WTC11 (cell line): ENCODE results near the gene TLR7. TPM values are rescaled to one million over a fixed set of nuclear protein-coding genes. Genes with fewer than 3 reads are reported as not detected.

Source experiments
- ATAC-seq: fragments of 200-7000 bp; cut with Tn5 transposase; 2 replicates; pipeline ENCODE4 v1.10.0; 2021; ENCODE audit warnings: mild to moderate bottlenecking, moderate library complexity
- CTCF ChIA-PET: fragments of 300-600 bp; sonication (Branson Sonifier 250); formaldehyde crosslinking; loops from one replicate; lab custom pipeline; 2021; ENCODE audit warnings: antibody characterized with exemption; lab: Charles Lee
- POLR2A ChIA-PET: fragments of 350-600 bp; sonication (Branson Sonifier 250); formaldehyde crosslinking; loops from one replicate; lab custom pipeline; 2021; ENCODE audit warnings: antibody characterized with exemption; lab: Charles Lee
- DNase-seq: peaks from one replicate; pipeline ENCODE4 v3.0.0; 2021; ENCODE audit warnings: low spot score
- H3K27ac Mint-ChIP-seq: 2 replicates; pipeline ENCODE4 v1.8.0; 2021; ENCODE audit warnings: mixed read lengths
- H3K27me3 Mint-ChIP-seq: 2 replicates; pipeline ENCODE4 v1.8.0; 2021; ENCODE audit warnings: low read depth, mild to moderate bottlenecking, moderate library complexity, mixed read lengths
- H3K36me3 Mint-ChIP-seq: 2 replicates; pipeline ENCODE4 v1.8.0; 2021; ENCODE audit warnings: mixed read lengths
- H3K4me1 Mint-ChIP-seq: 2 replicates; pipeline ENCODE4 v1.8.0; 2022; ENCODE audit warnings: mixed read lengths
- H3K4me3 Mint-ChIP-seq: 2 replicates; pipeline ENCODE4 v1.8.0; 2021; ENCODE audit warnings: mild to moderate bottlenecking, moderate library complexity, mixed read lengths
- H3K9me3 Mint-ChIP-seq: 2 replicates; pipeline ENCODE4 v1.8.0; 2021; ENCODE audit warnings: mixed read lengths
- CREB1 ChIP-seq: sonication (generic); formaldehyde crosslinking; IDR thresholded peaks from 2 replicates; pipeline ENCODE4 v1.8.0; 2023; ENCODE audit warnings: mild to moderate bottlenecking, missing genetic modification reagents
- E2F1 ChIP-seq: sonication (generic); formaldehyde crosslinking; IDR thresholded peaks from 2 replicates; pipeline ENCODE4 v1.8.0; 2022; ENCODE audit warnings: mild to moderate bottlenecking, missing genetic modification reagents
- ETV6 ChIP-seq: sonication (generic); formaldehyde crosslinking; IDR thresholded peaks from 2 replicates; pipeline ENCODE4 v1.8.1; 2022; ENCODE audit warnings: mild to moderate bottlenecking, missing genetic modification reagents
- GRHL2 ChIP-seq: fragments of 250-450 bp; sonication (Bioruptor Pico); IDR thresholded peaks from 2 replicates; pipeline ENCODE4 v1.8.0; 2022; ENCODE audit warnings: mild to moderate bottlenecking, moderate library complexity; ENCODE audit not compliant: insufficient replicate concordance, severe bottlenecking
- GTF2I ChIP-seq: fragments of 250-450 bp; sonication (Bioruptor Pico); conservative IDR thresholded peaks from 2 replicates; pipeline ENCODE4 v1.4.0; 2021; ENCODE audit warnings: mild to moderate bottlenecking
- JUN ChIP-seq: sonication (generic); formaldehyde crosslinking; IDR thresholded peaks from 2 replicates; pipeline ENCODE4 v1.8.0; 2023; ENCODE audit warnings: mild to moderate bottlenecking, missing genetic modification reagents
- KAT7 ChIP-seq: sonication (generic); formaldehyde crosslinking; IDR thresholded peaks from 2 replicates; pipeline ENCODE4 v1.8.1; 2023; ENCODE audit warnings: missing genetic modification reagents, mild to moderate bottlenecking, borderline replicate concordance
- PRRX2 ChIP-seq: fragments of 250-450 bp; sonication (Bioruptor Pico); IDR thresholded peaks from 2 replicates; pipeline ENCODE4 v1.8.0; 2021; ENCODE audit warnings: mild to moderate bottlenecking
- SP1 ChIP-seq: sonication (generic); formaldehyde crosslinking; conservative IDR thresholded peaks from 2 replicates; pipeline ENCODE4 v1.8.1; 2022; ENCODE audit warnings: missing genetic modification reagents
- USF1 ChIP-seq: sonication (generic); formaldehyde crosslinking; IDR thresholded peaks from 2 replicates; pipeline ENCODE4 v1.8.0; 2022; ENCODE audit warnings: mild to moderate bottlenecking, missing genetic modification reagents
- ZBTB21 ChIP-seq: sonication (generic); formaldehyde crosslinking; IDR thresholded peaks from 2 replicates; pipeline ENCODE4 v1.8.1; 2023; ENCODE audit warnings: mild to moderate bottlenecking, missing genetic modification reagents, borderline replicate concordance
- ZNF138 ChIP-seq: sonication (generic); formaldehyde crosslinking; conservative IDR thresholded peaks from 2 replicates; pipeline ENCODE4 v1.8.1; 2022; ENCODE audit warnings: mild to moderate bottlenecking, moderate library complexity, missing genetic modification reagents
- ZNF416 ChIP-seq: fragments of 250-450 bp; sonication (Bioruptor Pico); IDR thresholded peaks from 2 replicates; pipeline ENCODE4 v1.9.0; 2021; ENCODE audit warnings: mild to moderate bottlenecking, inconsistent platforms
- ZNF671 ChIP-seq: fragments of 250-450 bp; sonication (Bioruptor Pico); IDR thresholded peaks from 2 replicates; pipeline ENCODE4 v1.8.0; 2021; ENCODE audit warnings: mild to moderate bottlenecking
- ZSCAN18 ChIP-seq: fragments of 250-450 bp; sonication (Bioruptor Pico); IDR thresholded peaks from 2 replicates; pipeline ENCODE4 v2.1.2; 2022; ENCODE audit warnings: mild to moderate bottlenecking, moderate library complexity
- total RNA-seq: library from RNA; stranded (reverse); gene quantifications from 3 replicates; pipeline ENCODE4 v1.2.3, GENCODE V29; 2021
- TF ChIP-seq, protein P1 (sequence below): fragments of 250-450 bp; sonication (Bioruptor Pico); conservative IDR thresholded peaks from 2 replicates; pipeline ENCODE4 v1.9.0; 2021; ENCODE audit warnings: mild to moderate bottlenecking
- TF ChIP-seq, protein P2 (sequence below): sonication (generic); formaldehyde crosslinking; IDR thresholded peaks from 2 replicates; pipeline ENCODE4 v1.8.1; 2022; ENCODE audit warnings: mild to moderate bottlenecking, moderate library complexity, missing genetic modification reagents
- TF ChIP-seq, protein P3 (sequence below): sonication (generic); formaldehyde crosslinking; IDR thresholded peaks from 2 replicates; pipeline ENCODE4 v1.8.1; 2023; ENCODE audit warnings: mild to moderate bottlenecking, missing genetic modification reagents

Gene TLR7
- total RNA-seq, 1 experiment from 2014 or later: not detected

- POLR2A ChIA-PET: no interaction called here
- H3K9me3 Mint-ChIP-seq: no peaks in the 10 kb centered on the region
- ATAC-seq (no peak), DNase-seq (no peak)
- H3K4me3 Mint-ChIP-seq: no peak overlapping the region
- H3K27ac Mint-ChIP-seq: no peak overlapping the region
- no peak for TF ChIP-seq ZSCAN18 (CRISPR knock-in tag)
- TF ChIP-seq KAT7 (CRISPR knock-in tag): no peak
- TF ChIP-seq, protein P1, sequence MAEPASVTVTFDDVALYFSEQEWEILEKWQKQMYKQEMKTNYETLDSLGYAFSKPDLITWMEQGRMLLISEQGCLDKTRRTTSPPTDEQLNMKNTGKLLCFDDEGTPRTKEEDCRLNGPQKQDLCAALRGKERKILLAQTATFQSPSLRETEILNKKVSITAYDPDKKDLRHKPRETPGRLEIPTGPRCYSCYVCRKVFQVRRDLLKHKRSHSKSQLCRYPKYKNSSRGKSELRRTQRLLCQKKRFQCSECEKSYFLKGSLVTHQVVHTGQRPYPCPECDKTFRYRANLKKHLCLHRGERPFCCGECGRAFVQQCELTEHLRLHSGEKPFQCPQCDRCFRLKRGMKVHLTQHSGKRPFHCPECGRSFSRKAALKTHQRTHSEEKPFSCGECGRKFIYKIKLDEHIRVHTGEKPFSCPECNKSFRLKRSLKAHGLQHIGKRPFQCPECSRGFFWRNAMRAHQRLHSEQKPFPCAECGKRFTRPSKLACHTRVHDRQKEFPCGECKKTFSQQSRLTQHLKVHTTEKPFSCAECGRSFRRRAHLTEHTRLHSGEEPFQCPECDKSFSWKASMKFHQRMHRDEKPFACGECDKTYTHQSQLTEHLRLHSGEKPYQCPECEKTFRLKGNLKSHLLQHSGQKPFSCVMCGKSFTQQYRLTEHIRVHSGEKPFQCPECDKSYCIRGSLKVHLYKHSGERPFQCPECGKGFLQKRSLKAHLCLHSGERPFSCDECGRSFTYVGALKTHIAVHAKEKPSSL (CRISPR knock-in tag): no peak
- no peak for TF ChIP-seq SP1 (CRISPR knock-in tag)
- no peak for TF ChIP-seq GTF2I (CRISPR knock-in tag)
- no peak for TF ChIP-seq JUN (CRISPR knock-in tag)
- no peak for TF ChIP-seq CREB1
- TF ChIP-seq GRHL2 (CRISPR knock-in tag): no peak
- TF ChIP-seq, protein P2, sequence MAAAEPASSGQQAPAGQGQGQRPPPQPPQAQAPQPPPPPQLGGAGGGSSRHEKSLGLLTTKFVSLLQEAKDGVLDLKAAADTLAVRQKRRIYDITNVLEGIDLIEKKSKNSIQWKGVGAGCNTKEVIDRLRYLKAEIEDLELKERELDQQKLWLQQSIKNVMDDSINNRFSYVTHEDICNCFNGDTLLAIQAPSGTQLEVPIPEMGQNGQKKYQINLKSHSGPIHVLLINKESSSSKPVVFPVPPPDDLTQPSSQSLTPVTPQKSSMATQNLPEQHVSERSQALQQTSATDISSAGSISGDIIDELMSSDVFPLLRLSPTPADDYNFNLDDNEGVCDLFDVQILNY (CRISPR knock-in tag): no peak
- TF ChIP-seq, protein P3, sequence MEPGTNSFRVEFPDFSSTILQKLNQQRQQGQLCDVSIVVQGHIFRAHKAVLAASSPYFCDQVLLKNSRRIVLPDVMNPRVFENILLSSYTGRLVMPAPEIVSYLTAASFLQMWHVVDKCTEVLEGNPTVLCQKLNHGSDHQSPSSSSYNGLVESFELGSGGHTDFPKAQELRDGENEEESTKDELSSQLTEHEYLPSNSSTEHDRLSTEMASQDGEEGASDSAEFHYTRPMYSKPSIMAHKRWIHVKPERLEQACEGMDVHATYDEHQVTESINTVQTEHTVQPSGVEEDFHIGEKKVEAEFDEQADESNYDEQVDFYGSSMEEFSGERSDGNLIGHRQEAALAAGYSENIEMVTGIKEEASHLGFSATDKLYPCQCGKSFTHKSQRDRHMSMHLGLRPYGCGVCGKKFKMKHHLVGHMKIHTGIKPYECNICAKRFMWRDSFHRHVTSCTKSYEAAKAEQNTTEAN (CRISPR knock-in tag): no peak
- TF ChIP-seq ETV6 (CRISPR knock-in tag): no peak
- TF ChIP-seq E2F1 (CRISPR knock-in tag): no peak
- TF ChIP-seq ZNF416 (CRISPR knock-in tag): no peak
- TF ChIP-seq USF1 (CRISPR knock-in tag): no peak
- TF ChIP-seq ZNF138: no peak
- peaks cover 30% of the 10 kb centered on the region for H3K36me3 Mint-ChIP-seq
- H3K4me1 Mint-ChIP-seq: no peaks in the 10 kb centered on the region; the same call in 1 of the 2 replicates
- H3K27me3 Mint-ChIP-seq: no peaks in the 10 kb centered on the region
- CTCF ChIA-PET: no interaction called here
Observed at GRCh38 chrX:12825801-12826200, 41.1 kb upstream of the TLR7 start.

- no peak overlapping the region for H3K4me3 Mint-ChIP-seq
- no peaks in the 10 kb centered on the region for H3K9me3 Mint-ChIP-seq
- no peak for DNase-seq
- peaks cover 7% of the 10 kb centered on the region for H3K4me1 Mint-ChIP-seq
- ChIA-PET POLR2A (no interaction called here), CTCF (no interaction called here)
- no peak overlapping the region for H3K27ac Mint-ChIP-seq
- H3K27me3 Mint-ChIP-seq: no peaks in the 10 kb centered on the region
- H3K36me3 Mint-ChIP-seq: no peaks in the 10 kb centered on the region
- ATAC-seq: no peak
- TF ChIP-seq ZBTB21 (CRISPR knock-in tag) (no peak), PRRX2 (CRISPR knock-in tag) (no peak), GTF2I (CRISPR knock-in tag) (no peak), ZNF671 (CRISPR knock-in tag) (no peak)
Observed at GRCh38 chrX:12843061-12843667, 23.7 kb upstream of the TLR7 start.
